IMR-90 (cell line): Measurements from ENCODE around the gene ZFP36. TPM values are rescaled to one million over a fixed set of nuclear protein-coding genes. Genes with fewer than 3 reads are reported as not detected.
"Not testable (repeated sequence)": the region's sequence is repeated elsewhere in the genome, so short reads cannot be mapped to it uniquely, and the experiment has no call there.

ENCODE experiments used
- ATAC-seq: fragments of 200-7000 bp; cut with Tn5 transposase; 2 replicates; pipeline ENCODE4 v1.9.1; 2020; ENCODE audit warnings: low read depth, mild to moderate bottlenecking, moderate library complexity
- BruUV-seq: library from RNA; stranded (reverse); fragments of 400-500 nt; replicated peaks from 2 replicates; lab custom pipeline; 2021; lab: Mats Ljungman, UMichigan
- CTCF ChIA-PET: fragments of 300-600 bp; formaldehyde crosslinking; extraction: SDS; loops from one replicate; lab custom pipeline; 2021; ENCODE audit warnings: antibody characterized with exemption; lab: Yijun Ruan, JAX
- POLR2A ChIA-PET: fragments of 300-600 bp; sonication (Branson Sonifier 250); formaldehyde crosslinking; loops from one replicate; lab custom pipeline; 2022; ENCODE audit warnings: antibody characterized with exemption; ENCODE audit not compliant: unreplicated experiment; lab: Charles Lee
- DNase-seq: peaks from one replicate; pipeline ENCODE4 v3.0.0; 2013
- H2AFZ ChIP-seq: replicated peaks from 2 replicates; pipeline ENCODE3; 2013; ENCODE audit warnings: low read length, mild to moderate bottlenecking; ENCODE audit not compliant: poor library complexity
- H2AK5ac ChIP-seq: 2 replicates; pipeline ENCODE4 v1.6.1; 2013; ENCODE audit warnings: low read depth, low read length, inconsistent platforms
- H2AK9ac ChIP-seq: replicated peaks from 2 replicates; pipeline ENCODE3; 2013; ENCODE audit warnings: mild to moderate bottlenecking, low read depth, low read length, moderate library complexity; ENCODE audit not compliant: poor library complexity
- H2BK120ac ChIP-seq: 2 replicates; pipeline ENCODE4 v1.6.1; 2013; ENCODE audit warnings: low read depth, low read length, inconsistent platforms
- H2BK15ac ChIP-seq: 3 replicates; pipeline ENCODE4 v1.6.1; 2013; ENCODE audit warnings: low read depth, low read length, inconsistent platforms
- H2BK20ac ChIP-seq: 2 replicates; pipeline ENCODE4 v1.6.1; 2013; ENCODE audit warnings: low read depth, mild to moderate bottlenecking, inconsistent platforms, low read length, moderate library complexity
- H2BK5ac ChIP-seq: 2 replicates; pipeline ENCODE4 v1.6.1; 2013; ENCODE audit warnings: mild to moderate bottlenecking, low read depth, low read length, inconsistent platforms; ENCODE audit not compliant: poor library complexity, severe bottlenecking
- H3K14ac ChIP-seq: replicated peaks from 2 replicates; pipeline ENCODE4 v1.6.1; 2013; ENCODE audit warnings: low read depth, low read length, inconsistent platforms
- H3K18ac ChIP-seq: 2 replicates; pipeline ENCODE4 v1.6.1; 2013; ENCODE audit warnings: low read depth, low read length, control low read depth
- H3K23ac ChIP-seq: 2 replicates; pipeline ENCODE4 v1.6.1; 2013; ENCODE audit warnings: low read depth, low read length, inconsistent platforms
- H3K27ac ChIP-seq: 2 replicates; pipeline ENCODE4 v1.5.1; 2013; ENCODE audit warnings: mild to moderate bottlenecking, control low read depth, low read length; ENCODE audit not compliant: insufficient read depth
- H3K27me3 ChIP-seq: 2 replicates; pipeline ENCODE4 v1.6.1; 2013; ENCODE audit warnings: low read length; ENCODE audit not compliant: control insufficient read depth, insufficient read depth
- H3K36me3 ChIP-seq: 2 replicates; pipeline ENCODE4 v1.6.1; 2013; ENCODE audit warnings: low read length, mixed read lengths; ENCODE audit not compliant: control insufficient read depth, insufficient read depth
- H3K4ac ChIP-seq: 2 replicates; pipeline ENCODE4 v1.6.1; 2013; ENCODE audit warnings: low read depth, low read length, inconsistent platforms
- H3K4me1 ChIP-seq: 2 replicates; pipeline ENCODE4 v1.6.1; 2013; ENCODE audit warnings: low read length, mixed read lengths; ENCODE audit not compliant: control insufficient read depth, insufficient read depth
- H3K4me2 ChIP-seq: 2 replicates; pipeline ENCODE4 v1.6.1; 2013; ENCODE audit warnings: low read depth, mild to moderate bottlenecking, control low read depth, low read length, moderate library complexity
- H3K4me3 ChIP-seq: 2 replicates; pipeline ENCODE4 v1.5.1; 2013; ENCODE audit warnings: low read depth, mild to moderate bottlenecking, control low read depth, low read length, moderate library complexity; ENCODE audit not compliant: insufficient read depth
- H3K56ac ChIP-seq: 2 replicates; pipeline ENCODE4 v1.6.1; 2013; ENCODE audit warnings: low read length, inconsistent platforms; ENCODE audit not compliant: insufficient read depth; ENCODE audit errors: extremely low read depth
- H3K79me1 ChIP-seq, 2 experiments: 2 replicates each; pipeline ENCODE4 v1.6.1; 2013; ENCODE audit warnings: low read length in 2 of 2, inconsistent platforms in 1 of 2, low read depth in 1 of 2
- H3K9ac ChIP-seq: 2 replicates; pipeline ENCODE4 v1.6.1; 2013; ENCODE audit warnings: low read depth, low read length, control low read depth
- H3K9me1 ChIP-seq: 2 replicates; pipeline ENCODE4 v1.6.1; 2013; ENCODE audit warnings: low read length, inconsistent platforms; ENCODE audit not compliant: insufficient read depth
- H3K9me3 ChIP-seq: 2 replicates; pipeline ENCODE4 v1.6.1; 2013; ENCODE audit warnings: low read length; ENCODE audit not compliant: control insufficient read depth, insufficient read depth
- H4K20me1 ChIP-seq: 2 replicates; pipeline ENCODE4 v1.6.1; 2013; ENCODE audit warnings: low read length, inconsistent platforms; ENCODE audit not compliant: insufficient read depth
- H4K5ac ChIP-seq: 2 replicates; pipeline ENCODE4 v1.6.1; 2013; ENCODE audit warnings: mild to moderate bottlenecking, low read depth, low read length, control low read depth
- H4K8ac ChIP-seq, 2 experiments: 2 replicates each; pipeline ENCODE4 v1.6.1; 2013; ENCODE audit warnings: low read depth in 2 of 2, low read length in 2 of 2, control low read depth in 1 of 2, inconsistent platforms in 1 of 2
- H4K91ac ChIP-seq: 2 replicates; pipeline ENCODE4 v1.6.1; 2013; ENCODE audit warnings: low read depth, low read length, inconsistent platforms; ENCODE audit not compliant: insufficient read depth
- WGBS, 2 experiments: methylation state at CpG; one replicate each; pipeline versions ENCODE4 v1.1.5 to v1.1.7; 2013; ENCODE audit warnings: missing lambda C conversion rate in 2 of 2; ENCODE audit not compliant: insufficient read length in 1 of 2; ENCODE audit errors: extremely low coverage in 2 of 2; 5-methylcytosine and 5-hydroxymethylcytosine counted together
- dilution Hi-C: fragments of 300-500 bp; cut with HindIII; formaldehyde crosslinking; loops from one replicate; pipeline ENCODE4 v1.14.3; 2018; ENCODE audit warnings: low sequenced_read_pairs; ENCODE audit not compliant: unreplicated experiment
- in situ Hi-C: fragments of 300-500 bp; cut with MboI; formaldehyde crosslinking; loops from 3 replicates; pipeline ENCODE4 v1.14.3; 2019; ENCODE audit warnings: low sequenced_read_pairs, inconsistent platforms, mixed read lengths
- intact Hi-C: fragments of 100-400 bp; cut with micrococcal nuclease; formaldehyde crosslinking; loops from 2 replicates; pipeline ENCODE4 v1.10.0; 2022
- polyA plus RNA-seq, 3 experiments: library from polyadenylated mRNA; depleted of rRNA; stranded (reverse); fragments of >200 nt; gene quantifications; 2 replicates each; pipeline ENCODE4 v1.2.3, GENCODE V29; 2012; ENCODE audit warnings: low replicate concordance in 1 of 3
- total RNA-seq: library from RNA; depleted of rRNA; stranded (reverse); fragments of >200 nt; gene quantifications from 2 replicates; pipeline ENCODE4 v1.2.3, GENCODE V29; 2012

ZFP36 gene
- total and polyA plus RNA-seq, 2 of the 4 experiments (the other 2 are of a cell fraction), result 1.4 to 45.0 TPM

- H3K9me3 ChIP-seq, H4K91ac ChIP-seq, H3K4me1 ChIP-seq, dilution Hi-C loops, in situ Hi-C loops, ATAC-seq, H3K56ac ChIP-seq, CTCF ChIA-PET, H3K9me1 ChIP-seq, H3K23ac ChIP-seq, H2AK9ac ChIP-seq, BruUV-seq, H3K18ac ChIP-seq, intact Hi-C loops, H2AFZ ChIP-seq, H3K27me3 ChIP-seq, H4K8ac ChIP-seq, H3K27ac ChIP-seq, DNase-seq, H3K14ac ChIP-seq, H3K4me2 ChIP-seq, H2BK120ac ChIP-seq, H3K9ac ChIP-seq, H3K4me3 ChIP-seq, H3K4ac ChIP-seq, H4K20me1 ChIP-seq, H2AK5ac ChIP-seq, H2BK5ac ChIP-seq, H2BK15ac ChIP-seq, POLR2A ChIA-PET, H2BK20ac ChIP-seq, H4K5ac ChIP-seq: not testable (repeated sequence)
- H3K36me3 ChIP-seq, result peaks cover 84% of the 10 kb centered on the region
- H3K79me1 ChIP-seq, result peaks cover 9 to 33% of the 10 kb centered on the region in 2 experiments
- no CpG with 5 or more reads among the region's 4 CpGs for WGBS, 2 experiments
These were observed 27.3 kb upstream of the ZFP36 start for GRCh38 chr19:39379366-39379765.
